Upper lobe of right lung (tissue), 1 donor: Measurements from ENCODE around the gene COL9A1. TPM values are rescaled to one million over a fixed set of nuclear protein-coding genes. Genes with fewer than 3 reads are reported as not detected.
"Not testable (repeated sequence)": the region's sequence is repeated elsewhere in the genome, so short reads cannot be mapped to it uniquely, and the experiment has no call there.

ENCODE experiments used
- ATAC-seq: fragments of 200-7000 bp; cut with Tn5 transposase; one replicate; pipeline ENCODE4 v1.9.1; 2020; ENCODE audit warnings: mild to moderate bottlenecking, moderate library complexity
- DNase-seq: peaks from one replicate; pipeline ENCODE4 v3.0.0-alpha.2; 2020
- H3K27ac ChIP-seq: fragments of 200-600 bp; one replicate; pipeline ENCODE4 v1.8.0; 2022
- H3K27me3 ChIP-seq: fragments of 200-600 bp; one replicate; pipeline ENCODE4 v1.8.0; 2022; ENCODE audit warnings: mild to moderate bottlenecking
- H3K36me3 ChIP-seq: fragments of 200-600 bp; one replicate; pipeline ENCODE4 v1.8.0; 2022
- H3K4me1 ChIP-seq: fragments of 200-600 bp; one replicate; pipeline ENCODE4 v1.8.0; 2022
- H3K4me3 ChIP-seq: fragments of 200-600 bp; one replicate; pipeline ENCODE4 v1.8.0; 2022; ENCODE audit warnings: mild to moderate bottlenecking
- H3K9me3 ChIP-seq: fragments of 200-600 bp; one replicate; pipeline ENCODE4 v1.8.0; 2022
- CTCF ChIP-seq: fragments of 200-600 bp; IDR thresholded peaks from one replicate; pipeline ENCODE4 v1.8.0; 2022; ENCODE audit warnings: antibody characterized with exemption
- intact Hi-C: fragments of 100-400 bp; cut with DNase I; formaldehyde crosslinking; loops from one replicate; pipeline ENCODE4 v1.11.0; 2022
- total RNA-seq: library from RNA; stranded (reverse); fragmentation: NEBNext Ultra II Directional; extraction: Animal tissue kit (Norgen Biotek cat#: 25700); gene quantifications from one replicate; pipeline ENCODE4 v1.2.1, GENCODE V29; 2021
- donor health status: DM: no; HTN: yes; CAD: no; lungs with severe emphysema.

Gene COL9A1
- total RNA-seq, 1 donor from 2014 or later = not detected

GRCh38 chr6:70314296-70314695 is 11.4 kb upstream of the COL9A1 start:
- ATAC-seq = no peak
- Histone ChIP-seq H3K27me3 (no peaks in the 10 kb centered on the region), H3K27ac (no peak overlapping the region), H3K4me1 (no peaks in the 10 kb centered on the region), H3K9me3 (no peaks in the 10 kb centered on the region), H3K36me3 (no peaks in the 10 kb centered on the region), H3K4me3 (no peak overlapping the region)
- no peak for DNase-seq
- TF ChIP-seq CTCF = no peak
- intact Hi-C loops = no loop called here

GRCh38 chr6:70312165-70312745 is 9.4 kb upstream of the COL9A1 start:
- Histone ChIP-seq H3K27ac (no peak overlapping the region), H3K4me3 (no peak overlapping the region), H3K9me3 (no peaks in the 10 kb centered on the region), H3K36me3 (no peaks in the 10 kb centered on the region), H3K4me1 (no peaks in the 10 kb centered on the region), H3K27me3 (no peaks in the 10 kb centered on the region)
- intact Hi-C loops = no loop called here
- no peak for TF ChIP-seq CTCF
- ATAC-seq (peak; percentile 69), DNase-seq (no peak)

- H3K27me3 ChIP-seq = no peaks in the 10 kb centered on the region
- H3K4me1 ChIP-seq = no peaks in the 10 kb centered on the region
- ATAC-seq = peak; percentile 45
- intact Hi-C loops = no loop called here
- TF ChIP-seq CTCF = peak; percentile 60
- no peak for DNase-seq
- H3K36me3 ChIP-seq = no peaks in the 10 kb centered on the region
- H3K27ac ChIP-seq = no peak overlapping the region
- no peak overlapping the region for H3K4me3 ChIP-seq
- no peaks in the 10 kb centered on the region for H3K9me3 ChIP-seq
These were observed 7.3 kb upstream of the COL9A1 start for GRCh38 chr6:70310063-70310694.

- ATAC-seq = no peak
- intact Hi-C loops = no loop called here
These were observed 6.4 kb upstream of the COL9A1 start for GRCh38 chr6:70309243-70309642.

GRCh38 chr6:70308142-70308541 is 5.3 kb upstream of the COL9A1 start:
- H3K4me1 ChIP-seq, H3K36me3 ChIP-seq, H3K27me3 ChIP-seq, H3K27ac ChIP-seq, intact Hi-C loops, DNase-seq, H3K4me3 ChIP-seq, H3K9me3 ChIP-seq, ATAC-seq: not testable (repeated sequence)
- TF ChIP-seq CTCF = peak; percentile 38

More at GRCh38 chr6:70309243-70309642, 6.4 kb upstream of the COL9A1 start:
- Histone ChIP-seq H3K9me3 (no peaks in the 10 kb centered on the region), H3K36me3 (no peaks in the 10 kb centered on the region), H3K4me1 (no peaks in the 10 kb centered on the region), H3K27ac (no peak overlapping the region), H3K27me3 (no peaks in the 10 kb centered on the region), H3K4me3 (no peak overlapping the region)
- DNase-seq = no peak
- TF ChIP-seq CTCF = no peak
